ENCODE results near the gene BSDC1.

BSDC1 gene

DNA sequence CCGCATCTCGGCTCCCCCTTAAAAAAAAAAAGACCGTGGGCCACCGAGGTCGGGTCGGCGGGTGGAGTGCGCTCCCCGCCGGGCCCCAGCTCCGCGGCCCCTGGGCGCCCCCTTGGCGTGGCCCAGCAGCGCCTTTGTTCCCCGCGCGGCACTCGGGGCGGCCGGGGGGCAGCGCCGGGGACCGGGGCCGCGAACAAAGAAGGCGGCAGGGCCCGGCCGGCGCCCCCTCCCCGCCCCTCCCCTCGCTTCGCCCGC is 58.8 kb downstream of the BSDC1 start:
- DNase-seq, result no peak

DNA sequence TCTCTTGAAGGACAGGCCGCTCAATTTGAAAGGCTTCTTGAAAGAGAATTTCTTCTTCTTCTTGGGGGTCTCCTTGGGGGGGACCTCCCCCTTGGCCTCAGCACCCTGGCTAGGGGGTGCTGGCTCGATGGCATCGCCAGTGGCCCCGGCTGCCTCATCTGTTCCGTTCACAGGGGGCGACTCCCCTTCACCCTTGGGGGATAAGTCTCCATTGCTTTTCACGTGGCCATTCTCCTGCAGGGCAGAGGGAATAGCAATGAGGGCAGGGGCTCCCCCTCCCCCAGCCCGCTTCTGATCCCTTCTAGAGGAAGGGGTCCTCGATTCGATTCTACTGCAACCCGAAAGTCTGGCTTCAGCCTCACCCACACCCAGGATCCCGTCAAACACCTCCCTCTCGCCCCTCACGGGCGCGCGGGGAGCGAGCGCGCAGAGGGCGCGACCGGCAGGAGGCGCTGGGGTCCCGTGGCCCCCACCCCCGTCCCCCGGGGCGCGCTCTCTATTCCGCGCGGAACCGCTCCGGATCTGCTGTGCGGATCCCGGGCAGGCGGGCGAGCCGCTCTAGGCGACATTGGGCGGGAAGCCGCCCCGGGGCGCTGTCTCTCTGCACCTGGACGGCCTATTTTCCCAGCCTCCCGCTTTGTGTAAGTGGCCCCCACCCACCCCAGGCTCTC is 59.2 kb downstream of the BSDC1 start:
- no peak for DNase-seq

DNA sequence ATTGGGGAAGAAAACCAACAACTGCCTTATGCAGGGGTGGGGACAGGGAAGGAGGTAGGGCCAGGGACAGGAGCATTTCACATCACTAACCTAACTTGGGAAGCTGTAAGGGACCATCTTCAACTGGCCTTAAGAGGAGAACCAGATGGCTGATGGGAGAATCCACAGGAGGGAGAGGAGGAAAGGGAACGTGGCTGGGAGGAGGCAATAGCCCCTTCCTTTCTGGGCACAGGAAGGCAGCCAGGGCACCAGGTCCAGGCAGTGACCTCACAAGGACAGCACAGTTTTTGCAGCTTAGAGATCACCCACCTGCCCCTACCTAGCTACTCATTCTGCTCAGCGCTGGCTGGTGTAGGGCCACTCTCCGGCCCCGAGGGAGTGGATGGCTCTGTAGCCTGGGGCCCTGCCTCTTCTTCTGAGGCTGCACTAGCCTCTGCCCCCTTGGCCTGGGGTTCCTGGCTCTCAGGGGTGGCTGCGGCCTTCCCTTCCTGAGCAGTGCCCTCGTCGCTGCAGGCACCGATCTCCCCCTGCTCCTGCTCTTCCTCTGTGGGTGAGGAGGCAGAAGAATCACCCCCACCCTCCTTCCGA is 59.9 kb downstream of the BSDC1 start:
- no peak for DNase-seq

DNA sequence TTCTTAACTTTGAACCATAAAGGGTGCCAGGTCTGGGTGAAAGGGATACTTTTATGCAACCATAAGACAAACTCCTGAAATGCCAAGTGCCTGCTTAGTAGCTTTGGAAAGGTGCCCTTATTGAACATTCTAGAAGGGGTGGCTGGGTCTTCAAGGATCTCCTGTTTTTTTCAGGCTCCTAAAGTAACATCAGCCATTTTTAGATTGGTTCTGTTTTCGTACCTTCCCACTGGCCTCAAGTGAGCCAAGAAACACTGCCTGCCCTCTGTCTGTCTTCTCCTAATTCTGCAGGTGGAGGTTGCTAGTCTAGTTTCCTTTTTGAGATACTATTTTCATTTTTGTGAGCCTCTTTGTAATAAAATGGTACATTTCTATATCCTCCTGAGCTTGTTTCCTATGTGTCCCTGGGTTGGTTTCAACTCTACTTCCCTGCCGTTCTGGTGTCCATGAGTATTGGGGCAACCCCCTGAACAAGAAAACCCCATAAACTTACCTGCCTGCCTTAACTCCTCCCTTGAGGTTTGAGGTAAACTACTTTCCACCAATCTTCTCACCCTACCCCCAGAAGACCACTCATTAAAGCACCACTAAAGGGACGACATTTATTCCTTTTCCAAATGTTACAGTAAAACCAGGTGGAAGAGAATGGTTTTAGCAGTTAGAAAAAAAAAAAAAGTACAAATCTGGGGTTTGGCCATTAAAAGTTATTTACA is 60.8 kb downstream of the BSDC1 start:
- DNase-seq, result no peak

DNA sequence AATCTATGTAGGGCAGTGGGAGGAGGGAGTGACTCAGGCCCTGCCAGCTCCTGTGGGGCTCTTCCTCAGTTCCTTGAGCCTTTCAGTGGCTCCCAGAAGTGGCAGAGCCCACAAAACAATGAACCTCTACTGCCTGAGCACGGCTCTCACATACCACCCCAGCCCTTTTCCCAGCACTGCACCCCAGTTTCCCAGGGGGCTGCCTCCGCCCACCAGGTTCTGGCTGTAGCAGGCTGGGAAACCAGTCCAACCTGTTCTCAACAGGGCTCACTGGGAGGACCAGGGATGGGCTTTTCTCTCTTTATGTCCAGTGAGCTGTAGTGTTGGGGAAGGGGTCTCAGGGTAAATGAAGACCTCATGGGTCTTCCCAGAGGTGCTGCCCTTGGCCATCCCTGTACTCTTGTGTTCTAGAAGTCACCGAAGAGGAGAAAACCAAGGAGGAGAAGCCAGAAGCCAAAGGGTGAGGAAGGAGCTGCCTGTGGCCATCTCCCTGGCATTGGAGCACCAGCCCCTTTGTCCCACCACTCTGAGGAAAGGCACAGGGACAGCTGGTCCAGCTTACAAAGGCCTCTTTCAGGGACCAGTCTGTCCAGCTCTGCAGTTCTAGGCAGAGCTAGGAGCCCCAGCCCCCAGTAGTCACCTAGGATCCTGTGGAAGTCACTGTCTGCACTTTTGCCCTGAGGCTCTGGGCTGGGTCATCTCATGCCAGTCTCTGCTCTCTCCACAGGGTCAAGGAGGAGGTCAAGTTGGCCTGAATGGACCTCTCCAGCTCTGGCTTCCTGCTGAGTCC is 61.8 kb downstream of the BSDC1 start:
- DNase-seq, result no peak

DNA sequence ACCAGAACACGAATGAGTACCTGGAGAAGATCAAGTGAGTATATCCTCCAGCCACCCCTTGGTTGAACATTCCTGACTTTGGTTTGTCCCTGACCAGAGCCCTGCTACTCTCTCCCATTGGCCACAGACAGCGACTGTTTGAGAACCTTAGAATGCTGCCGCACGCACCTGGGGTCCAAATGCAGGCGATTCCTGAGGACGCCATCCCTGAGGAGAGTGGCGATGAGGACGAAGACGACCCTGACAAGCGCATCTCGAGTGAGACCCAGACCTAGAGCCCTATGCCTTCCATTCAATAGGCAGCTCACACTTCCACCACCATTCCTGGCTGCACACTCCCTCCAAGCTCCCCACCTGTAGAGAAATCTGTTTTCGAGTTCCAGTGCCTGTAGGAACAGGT is 62.7 kb downstream of the BSDC1 start:
- DNase-seq, result no peak

DNA sequence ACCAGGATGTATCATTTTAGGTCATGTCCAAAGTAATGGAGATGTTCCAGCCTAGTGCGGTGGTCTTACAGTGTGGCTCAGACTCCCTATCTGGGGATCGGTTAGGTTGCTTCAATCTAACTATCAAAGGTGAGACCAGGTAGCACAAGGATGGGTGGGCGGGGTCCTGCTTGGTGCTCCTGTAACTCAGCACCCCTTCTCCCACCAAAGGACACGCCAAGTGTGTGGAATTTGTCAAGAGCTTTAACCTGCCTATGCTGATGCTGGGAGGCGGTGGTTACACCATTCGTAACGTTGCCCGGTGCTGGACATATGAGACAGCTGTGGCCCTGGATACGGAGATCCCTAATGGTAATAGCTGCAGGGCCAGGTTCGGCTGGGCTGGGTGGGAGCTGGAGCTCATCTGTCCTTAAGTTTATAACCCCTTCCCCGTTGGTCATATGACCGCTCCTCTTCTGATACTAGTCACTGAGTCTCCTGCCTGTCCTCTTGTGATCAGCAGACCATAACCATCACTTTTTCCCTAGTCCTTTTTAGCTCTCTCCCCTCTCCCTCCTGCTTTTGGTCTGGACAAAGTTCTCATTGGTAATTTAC is 63.6 kb downstream of the BSDC1 start:
- DNase-seq, result no peak

DNA sequence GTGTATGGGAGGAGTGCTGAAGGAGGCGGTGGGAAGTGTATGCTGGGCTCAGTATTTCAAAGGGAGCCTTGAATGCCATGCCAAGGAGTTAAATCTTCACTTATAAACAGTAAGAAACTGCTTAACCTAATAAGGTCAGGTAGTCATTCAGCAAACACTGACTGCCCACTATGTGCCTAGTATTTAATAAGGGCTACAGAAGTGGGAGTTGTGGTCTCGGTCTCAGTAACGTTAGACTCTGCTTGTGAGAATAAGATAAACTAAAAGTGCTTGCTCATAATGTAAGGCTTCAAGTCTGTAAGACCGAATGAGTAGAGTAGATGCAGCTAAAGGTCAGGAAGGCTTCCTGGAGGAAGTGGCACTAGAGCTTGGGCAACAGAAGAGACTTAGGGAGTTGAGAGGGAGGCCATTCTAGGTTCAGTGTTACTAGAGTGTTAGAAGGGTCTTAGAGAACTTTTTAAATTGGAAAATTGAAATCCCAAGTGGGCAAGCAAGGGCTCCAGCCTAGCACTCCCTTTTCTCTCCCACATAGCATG is 64.2 kb downstream of the BSDC1 start:
- DNase-seq, result no peak

DNA sequence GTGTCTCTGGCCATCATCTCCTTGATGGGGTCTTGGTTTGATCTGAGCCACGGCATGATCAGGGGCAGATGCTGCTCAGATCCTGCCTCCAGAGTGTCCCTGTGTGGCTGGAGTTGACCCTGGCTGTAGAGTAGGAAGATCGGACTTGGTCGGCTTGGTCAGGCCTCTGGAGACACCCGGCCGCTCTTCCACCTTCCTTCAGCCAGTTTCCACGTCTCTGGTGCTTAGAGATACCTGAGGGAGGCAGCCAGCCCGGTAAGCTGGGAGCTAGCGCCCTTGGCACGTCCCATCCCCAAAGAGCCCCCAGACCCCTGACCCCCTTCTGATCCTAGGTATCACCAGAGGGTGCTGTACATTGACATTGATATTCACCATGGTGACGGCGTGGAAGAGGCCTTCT is 67.0 kb downstream of the BSDC1 start:
- no peak for DNase-seq

DNA sequence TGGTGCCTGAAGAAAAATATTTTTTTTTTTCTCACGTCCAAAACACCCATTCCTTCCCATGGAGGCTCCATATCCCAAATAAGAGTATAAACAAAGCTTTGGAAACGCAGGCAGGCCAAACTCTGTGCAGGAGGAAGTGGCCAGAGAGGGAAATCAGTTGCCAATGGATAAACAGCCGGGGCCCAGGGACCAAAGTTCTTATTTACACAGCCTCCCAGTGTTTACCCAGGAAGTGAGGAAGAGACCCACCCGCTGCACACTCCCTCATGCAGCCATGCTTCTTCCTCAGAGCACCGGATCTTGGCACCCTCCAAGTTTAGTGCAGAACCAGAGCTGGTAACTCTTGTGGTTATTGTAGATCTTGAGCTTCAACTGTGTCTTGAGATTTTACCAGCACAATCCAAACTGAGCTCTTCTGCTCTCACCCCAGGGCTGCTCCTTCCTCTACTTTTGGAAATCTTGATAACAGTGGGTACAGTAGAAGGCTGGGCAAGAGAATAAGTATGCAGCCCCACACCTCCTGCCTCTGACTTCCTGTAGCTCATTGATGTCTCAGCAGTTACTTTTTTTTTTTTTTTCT is 72.4 kb downstream of the BSDC1 start:
- no peak for DNase-seq

DNA sequence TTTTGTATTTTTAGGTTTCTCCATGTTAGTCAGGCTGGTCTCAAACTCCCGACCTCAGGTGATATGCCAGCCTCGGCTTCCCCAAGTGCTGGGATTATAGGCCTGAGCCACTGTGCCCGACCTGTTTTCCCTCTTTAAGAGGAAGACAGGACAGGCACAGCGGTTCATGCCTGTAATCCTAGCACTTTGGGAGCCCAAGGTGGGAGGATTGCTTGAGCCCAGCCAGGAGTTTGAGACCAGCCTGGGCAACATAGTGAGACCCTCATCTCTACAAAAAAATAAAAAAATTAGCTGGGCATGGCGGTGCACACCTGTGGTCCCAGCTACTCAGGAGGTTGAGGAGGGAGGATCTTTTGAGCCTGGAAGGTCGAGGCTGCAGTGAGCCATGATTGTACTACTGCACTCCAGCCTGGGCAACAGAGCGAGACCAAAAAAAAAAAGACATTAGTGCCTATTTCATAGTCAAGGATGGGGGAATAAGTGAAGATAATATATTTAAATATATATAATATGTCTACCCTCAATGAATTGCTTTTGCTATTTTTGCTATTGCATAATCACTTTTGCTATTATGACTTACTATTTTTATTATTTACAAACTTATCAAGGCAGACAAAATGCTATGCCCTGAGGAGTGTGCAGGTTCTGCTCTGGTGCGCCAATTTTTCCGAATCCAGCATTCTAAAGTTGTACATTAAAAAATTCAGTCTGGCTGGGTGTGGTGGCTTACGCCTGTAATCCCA is 75.9 kb downstream of the BSDC1 start:
- DNase-seq, result no peak

DNA sequence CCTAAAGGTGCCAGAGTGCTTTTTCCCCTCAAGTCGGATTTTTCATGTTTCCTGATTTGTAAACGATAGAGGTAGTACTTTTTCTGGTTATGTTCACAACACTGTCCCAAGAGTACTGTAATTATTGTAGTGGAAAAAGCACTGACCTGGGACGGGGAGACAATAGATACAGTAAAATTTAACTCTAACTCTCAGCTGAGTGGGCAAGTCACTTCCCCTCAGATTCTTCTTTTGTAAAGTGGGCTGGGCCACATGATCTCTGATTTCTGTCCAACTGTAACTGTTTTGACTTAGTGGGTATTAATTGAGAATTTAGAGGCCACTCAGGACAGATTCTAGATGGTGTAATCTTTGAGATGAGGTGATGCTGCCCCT is 77.4 kb downstream of the BSDC1 start:
- DNase-seq, result no peak

Measured in amniotic stem cell (primary cell).